Endothelial cell of hepatic sinusoid (primary cell): Measurements from ENCODE around the gene OR6C2.
"Not testable (repeated sequence)": the region's sequence is repeated elsewhere in the genome, so short reads cannot be mapped to it uniquely, and the experiment has no call there.

Experiments used
- in situ Hi-C: cut with HindIII; loops from 2 replicates; pipeline ENCODE4 v1.10.0; 2017; ENCODE audit warnings: low sequenced_read_pairs

The OR6C2 gene

DNA sequence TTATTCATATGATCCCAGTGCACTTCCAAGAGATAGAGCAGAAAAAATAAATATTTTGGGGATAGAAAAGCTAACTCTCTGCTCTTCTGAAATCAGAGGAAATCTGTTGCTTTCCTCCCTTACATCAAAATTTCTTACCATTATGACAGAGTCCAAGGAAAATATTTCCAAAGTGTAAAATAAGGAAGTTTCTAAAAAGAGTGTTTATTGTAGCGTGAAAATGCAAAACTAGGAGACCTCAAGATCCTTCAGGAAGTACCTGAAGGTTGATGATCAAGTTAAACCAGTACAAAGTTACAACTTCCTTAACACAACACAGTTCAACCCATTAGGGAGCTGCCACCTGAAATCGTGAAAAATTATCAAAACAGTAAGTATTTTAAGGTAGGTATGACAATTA is at the start of gene OR6C2:
OR6C2 (plus strand) TSS at position 301 of the 400 bp plus-strand sequence. CDS start 8,138 bp downstream, outside the sequence.
- in situ Hi-C loops, result no loop called here

DNA sequence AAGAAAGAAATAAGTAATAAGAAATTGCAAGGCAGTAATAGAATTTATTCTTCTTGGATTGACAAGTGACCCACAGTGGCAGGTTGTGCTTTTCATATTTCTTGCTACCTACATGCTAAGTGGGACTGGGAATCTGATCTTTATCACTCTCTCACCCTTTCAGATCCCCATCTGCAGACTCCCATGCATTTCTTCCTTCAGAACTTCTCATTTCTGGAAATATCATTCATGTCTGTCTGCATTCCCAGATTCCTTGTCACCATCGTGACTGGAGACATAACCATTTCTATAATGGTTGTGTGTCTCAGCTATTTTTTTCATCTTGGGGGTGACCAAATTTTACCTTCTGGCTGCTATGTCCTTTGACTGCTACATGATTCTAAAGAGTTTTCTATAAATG is 47.5 kb upstream of the OR6C2 start:
- in situ Hi-C loops, result no loop called here

DNA sequence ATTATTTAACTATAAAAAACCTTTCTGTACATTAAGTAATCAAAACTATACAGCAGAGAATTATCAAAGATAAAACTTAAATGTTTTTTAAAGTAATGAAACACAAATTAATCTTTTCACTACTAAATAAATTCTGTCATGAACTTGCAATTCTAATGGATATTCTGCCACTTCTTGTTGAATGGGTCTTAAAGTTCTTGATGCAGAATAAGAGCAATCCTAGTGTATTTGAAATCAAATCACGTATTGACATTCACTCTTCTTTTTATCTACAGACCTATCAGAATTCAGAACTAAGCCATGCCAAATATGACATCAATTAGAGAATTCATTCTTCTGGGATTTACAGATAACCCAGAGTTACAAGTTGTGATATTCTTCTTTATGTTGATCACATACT is 43.6 kb upstream of the OR6C2 start, which contains the start of gene OR6C65:
OR6C65 (plus strand) TSS at position 301 of the 400 bp plus-strand sequence; CDS start at position 301, 0 bp downstream.
- in situ Hi-C loops, result no loop called here

DNA sequence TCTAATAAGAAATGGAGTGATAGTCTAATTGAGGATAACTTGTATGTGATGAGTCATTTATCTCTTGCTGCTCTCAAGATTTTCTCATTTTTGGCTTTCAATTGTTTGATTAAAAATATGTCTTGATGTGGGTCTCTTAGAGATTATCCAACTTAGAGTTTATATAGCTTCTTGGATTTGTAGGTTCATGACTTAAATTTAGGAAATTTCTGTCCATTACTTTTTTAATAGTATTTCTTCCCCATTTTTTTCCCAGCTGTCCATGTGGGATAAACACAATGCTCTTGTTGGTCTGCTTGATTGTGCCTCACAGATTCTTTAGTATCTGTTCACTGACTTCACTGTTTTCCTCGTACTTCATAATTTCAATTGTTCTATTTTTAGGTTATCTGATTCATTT is 36.0 kb upstream of the OR6C2 start:
- in situ Hi-C loops, result no loop called here

DNA sequence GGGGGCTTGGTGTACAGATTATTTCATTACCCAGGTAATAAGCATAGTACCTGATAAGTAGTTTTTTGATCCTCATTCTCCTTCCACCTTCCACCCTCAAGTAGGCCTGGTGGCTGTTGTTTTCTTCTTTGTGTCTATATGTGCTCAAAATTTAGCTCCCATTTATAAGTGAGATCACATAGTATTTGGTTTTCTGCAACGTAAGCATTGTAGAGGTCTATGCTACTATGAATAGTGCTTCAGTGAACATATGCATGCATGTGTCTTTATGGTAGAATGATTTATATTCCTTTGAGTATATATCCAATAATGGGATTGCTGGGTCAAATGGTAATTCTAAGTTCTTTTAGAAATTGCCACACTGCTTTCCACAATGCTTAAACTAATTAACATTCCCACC is 34.7 kb upstream of the OR6C2 start:
- in situ Hi-C loops, result not testable (repeated sequence)

DNA sequence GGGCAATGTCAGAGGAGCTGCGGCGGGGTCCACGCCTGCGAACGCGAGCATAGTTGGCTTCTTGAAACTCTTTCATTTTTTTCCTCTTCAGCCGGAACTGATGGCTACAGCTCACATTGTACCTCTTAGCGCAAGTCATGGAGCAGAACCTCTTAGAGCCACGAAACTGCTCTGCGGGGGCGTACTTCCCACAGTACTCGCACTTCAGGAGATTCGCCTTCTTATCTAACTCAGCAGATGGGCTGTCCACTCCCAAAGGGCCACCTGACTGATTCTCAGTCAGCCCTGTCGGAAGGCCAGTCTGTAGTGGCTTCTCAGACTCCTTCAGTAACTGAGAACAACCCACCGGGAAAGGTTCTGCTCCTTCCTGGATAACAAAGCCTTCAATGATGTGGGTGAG is 31.7 kb upstream of the OR6C2 start:
- in situ Hi-C loops, result not testable (repeated sequence)

DNA sequence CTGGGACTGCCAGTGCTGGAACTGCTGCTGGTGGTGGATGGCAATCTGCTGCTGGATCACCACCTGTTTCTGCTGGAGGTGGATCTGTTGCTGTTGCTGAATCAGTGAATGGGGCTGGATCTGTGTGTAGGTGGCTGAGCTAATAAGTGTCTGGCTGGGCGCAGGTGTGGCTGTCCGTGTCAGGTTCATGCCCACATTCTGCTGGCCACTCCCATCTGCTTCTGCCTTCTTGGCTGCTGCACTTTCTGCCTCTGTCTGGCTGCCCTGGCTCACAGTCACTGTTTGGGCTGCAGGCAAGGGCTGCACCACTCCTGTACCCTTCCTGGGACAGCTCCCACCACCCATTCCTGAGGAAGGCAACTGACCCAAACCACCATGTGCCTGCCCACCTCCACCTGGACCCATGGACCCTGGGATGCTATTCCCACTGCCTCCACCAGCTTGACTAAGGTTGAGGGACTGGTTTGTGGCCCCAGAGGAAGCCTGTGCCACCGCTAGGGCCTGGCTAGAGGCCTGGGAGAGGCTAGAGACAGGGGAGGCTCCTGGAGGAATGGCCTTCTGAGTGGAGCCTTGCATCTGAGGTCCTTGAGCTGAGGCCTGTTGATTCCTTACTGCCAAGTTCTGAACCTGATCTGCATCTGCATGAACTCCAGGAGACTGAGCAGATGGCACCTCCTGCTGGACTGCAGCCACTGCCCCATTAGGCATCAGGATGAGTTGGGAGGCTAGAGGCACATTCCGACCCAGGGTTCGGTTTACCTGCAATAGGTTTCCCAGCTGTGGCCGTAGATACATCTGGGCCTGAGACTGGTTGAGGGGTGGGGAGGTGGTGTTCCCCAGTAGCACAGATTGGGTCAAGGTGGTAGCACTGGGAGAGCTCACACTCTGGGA is 30.1 kb upstream of the OR6C2 start:
- in situ Hi-C loops, result not testable (repeated sequence)

DNA sequence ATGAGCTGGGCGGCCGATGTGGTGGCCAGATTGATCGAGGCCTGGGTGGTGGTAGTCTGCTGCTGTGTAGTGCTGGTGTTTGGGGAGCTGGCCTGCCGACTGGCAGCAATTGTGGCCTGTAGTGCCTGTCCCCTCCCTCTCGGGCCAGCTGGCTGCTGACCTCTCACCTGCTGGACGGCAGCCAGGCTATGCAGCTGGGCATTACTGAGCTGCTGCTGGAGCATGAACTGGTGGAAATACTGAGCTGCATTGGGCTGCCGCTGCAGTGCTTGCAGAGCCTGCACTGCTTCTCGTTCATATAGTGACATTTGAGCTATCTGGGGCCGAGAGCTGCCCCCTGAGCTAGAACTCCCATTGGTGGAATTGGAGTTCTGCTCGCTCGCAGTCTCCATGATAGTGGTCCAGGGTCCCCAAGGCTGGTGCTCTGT is 29.5 kb upstream of the OR6C2 start:
- in situ Hi-C loops, result not testable (repeated sequence)

DNA sequence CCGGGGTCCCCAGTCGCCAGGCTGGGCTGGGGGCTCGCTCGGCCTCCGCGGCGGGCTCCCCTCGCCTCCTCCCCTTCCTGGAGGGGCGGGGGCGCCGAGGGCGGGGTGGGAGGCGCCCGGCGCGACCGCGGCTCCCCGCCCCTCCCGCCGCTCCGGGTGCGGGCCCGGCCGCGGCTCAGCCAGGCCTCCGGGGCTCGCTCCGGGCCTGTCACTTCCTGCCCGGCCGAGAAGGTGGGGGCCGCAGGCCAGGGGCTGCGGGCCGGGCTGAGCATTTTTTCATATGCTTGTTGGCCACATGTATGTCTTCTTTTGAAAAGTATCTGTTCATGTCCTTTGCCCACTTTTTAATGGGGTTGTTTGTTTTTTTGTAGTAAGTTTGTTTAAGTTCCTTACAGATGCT is 29.0 kb upstream of the OR6C2 start:
- in situ Hi-C loops, result not testable (repeated sequence)

DNA sequence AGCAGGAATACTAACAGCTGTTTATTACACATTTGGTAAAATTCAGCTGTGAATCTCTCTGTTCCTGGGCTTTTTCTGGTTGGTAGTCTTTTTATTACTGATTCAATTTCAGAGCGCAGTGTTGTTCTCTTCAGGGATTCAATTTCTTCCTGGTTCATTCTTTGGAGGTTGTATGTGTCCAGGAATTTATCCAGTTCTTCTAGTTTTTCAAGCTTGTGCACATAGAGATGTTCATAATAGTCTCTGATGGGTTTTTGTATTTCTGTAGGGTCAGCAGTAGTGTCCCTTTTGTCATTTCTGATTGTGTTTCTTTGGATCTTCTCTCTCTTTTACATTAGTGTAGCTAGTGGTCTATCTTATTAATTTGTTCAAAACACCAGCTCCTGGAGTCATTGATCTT is 26.9 kb upstream of the OR6C2 start:
- in situ Hi-C loops, result no loop called here

DNA sequence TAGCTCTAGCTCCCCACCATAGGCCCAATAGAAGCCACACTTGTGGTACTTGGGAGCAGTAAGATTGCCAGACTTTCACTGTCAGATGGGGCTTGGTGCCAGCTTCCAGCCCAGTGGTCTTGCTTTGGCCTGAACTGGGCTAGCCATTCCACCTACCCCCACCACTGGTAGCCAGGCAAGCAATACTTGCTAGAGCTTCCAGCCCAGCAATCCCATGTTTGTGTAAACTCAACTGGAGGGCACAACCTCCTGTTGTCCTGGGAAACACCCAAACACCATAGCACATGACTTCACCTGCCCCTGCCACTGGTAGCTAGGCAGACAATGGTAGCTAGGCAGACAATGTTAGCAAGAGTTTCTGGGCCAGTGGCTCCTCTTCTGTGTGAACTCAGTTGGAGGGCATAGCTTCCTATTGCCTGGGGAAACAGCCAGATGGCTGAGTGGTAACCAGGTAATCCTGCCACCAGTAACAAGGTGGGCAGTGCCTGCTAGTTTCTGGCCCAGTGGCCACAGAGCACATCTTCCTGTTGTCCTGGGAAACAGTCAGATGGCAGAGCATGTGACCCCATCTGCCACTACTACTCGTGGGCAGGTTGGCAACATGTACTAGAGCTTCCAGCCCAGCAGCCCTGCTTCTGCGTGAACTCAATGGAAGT is 23.4 kb upstream of the OR6C2 start:
- in situ Hi-C loops, result no loop called here

DNA sequence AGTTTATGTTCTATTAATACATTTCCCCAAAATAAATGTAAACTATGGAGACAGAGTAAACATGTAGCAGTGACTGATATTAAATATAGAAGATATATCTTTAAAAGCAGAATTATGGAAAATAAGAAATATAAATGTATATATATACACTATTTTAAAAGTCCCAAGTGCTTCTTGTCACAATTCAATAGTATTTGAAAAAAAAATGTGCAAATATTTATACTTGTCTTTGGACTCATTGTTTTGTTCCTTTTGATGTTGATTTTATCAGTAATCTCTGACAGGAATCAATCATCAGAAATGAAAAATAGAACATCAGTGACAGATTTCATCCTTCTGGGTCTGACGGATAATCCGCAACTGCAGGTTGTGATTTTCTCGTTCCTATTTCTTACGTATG is 17.9 kb upstream of the OR6C2 start, which contains the start of gene OR6C76:
OR6C76 (plus strand) TSS at position 301 of the 400 bp plus-strand sequence; CDS start at position 301, 0 bp downstream.
- in situ Hi-C loops, result no loop called here

DNA sequence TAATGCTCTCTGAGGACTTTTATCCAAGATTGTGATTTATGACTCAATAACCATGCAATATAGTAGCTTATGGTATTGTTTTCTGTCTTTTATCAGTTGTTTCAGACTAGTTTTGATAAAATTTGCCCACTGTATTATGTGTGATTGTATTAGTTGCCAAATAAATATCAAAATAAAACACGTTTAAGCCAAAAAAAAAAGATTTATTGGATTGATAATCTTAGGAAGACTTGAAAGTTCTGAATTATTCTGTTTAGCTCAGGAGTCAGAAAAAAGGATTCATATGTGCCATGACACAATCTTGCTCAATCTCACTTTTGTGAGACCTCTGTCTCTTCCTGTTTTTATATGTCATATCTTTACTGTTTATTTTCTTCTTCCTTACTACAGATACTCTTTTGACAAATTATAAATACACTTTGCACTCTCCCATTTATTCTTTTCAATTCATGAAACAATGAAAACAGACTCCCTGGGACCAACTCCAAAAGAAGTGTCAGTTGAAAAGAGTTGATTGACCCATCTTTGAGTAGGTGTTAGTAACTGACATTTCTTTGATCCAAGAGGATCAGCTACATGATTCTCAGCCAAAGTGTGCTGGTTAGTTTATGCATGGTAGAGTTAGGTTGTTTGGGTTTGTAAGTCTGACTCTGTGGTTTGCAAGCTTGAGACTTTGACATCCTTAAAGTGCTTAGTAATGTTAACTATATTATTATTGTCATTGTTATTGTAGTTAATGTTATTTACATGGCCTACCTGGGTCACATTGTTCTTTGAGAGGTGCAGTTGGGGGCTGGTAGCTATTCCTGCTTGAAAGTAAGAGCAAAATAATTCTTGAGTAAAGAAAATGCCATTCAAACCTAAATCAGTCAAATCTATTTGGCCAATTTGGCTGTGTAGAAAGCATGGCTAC is 15.3 kb upstream of the OR6C2 start:
- in situ Hi-C loops, result no loop called here

DNA sequence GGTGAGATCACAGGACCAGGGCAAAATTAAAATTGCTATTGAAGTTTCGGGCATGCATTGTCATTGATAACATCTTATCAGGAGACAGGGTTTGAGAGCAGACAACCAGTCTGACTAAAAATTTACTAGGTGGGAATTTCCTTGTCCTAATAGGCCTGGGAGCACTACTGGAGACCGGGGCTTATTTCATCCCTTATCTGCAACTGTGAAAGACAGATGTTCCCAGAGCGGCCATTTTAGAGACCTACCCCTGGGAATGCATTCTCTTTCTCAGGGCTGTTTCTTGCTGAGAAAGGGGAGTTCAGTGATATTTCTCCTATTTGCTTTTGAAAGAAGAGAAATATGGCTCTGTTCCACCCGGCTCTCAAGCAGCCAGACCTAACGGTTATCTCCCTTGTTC is 2.6 kb upstream of the OR6C2 start:
- in situ Hi-C loops, result not testable (repeated sequence)

DNA sequence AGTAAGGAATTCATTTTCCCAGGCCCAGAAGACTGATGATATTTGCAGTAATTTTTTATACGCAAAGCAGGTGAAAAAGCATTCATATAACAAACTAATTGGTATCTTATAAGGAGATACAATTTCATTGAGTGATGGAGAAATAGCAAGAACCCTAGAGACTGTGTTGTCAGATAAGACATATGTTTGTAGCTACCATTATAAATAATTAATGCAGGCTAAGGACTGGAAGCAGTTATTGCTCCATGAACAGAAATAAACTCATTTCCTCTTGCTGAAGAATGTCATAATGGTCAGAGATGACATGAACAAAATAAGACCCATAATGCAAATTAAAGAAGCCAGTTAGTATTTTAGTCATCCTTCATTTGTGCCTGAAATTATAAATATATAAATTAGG is 1.5 kb downstream of the OR6C2 start:
- in situ Hi-C loops, result no loop called here

DNA sequence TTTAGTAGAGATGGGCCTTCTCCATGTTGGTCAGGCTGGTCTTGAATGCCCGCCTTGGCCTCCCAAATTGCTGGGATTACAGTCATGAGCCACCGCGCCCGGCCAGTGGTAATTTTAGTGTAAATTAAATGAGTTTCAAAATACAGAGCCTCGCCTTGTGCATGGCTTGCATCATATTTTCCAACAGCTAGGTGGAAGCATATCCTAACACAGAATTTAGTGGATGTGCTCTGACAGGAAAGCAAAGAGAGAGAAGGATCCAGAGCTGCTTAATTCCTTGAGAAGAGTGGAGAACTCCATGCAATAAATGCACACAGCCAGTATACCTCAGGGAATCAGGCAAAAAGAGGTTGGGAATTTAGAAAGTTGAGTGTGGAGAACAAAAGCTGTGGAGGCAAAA is 2.5 kb downstream of the OR6C2 start:
- in situ Hi-C loops, result no loop called here

DNA sequence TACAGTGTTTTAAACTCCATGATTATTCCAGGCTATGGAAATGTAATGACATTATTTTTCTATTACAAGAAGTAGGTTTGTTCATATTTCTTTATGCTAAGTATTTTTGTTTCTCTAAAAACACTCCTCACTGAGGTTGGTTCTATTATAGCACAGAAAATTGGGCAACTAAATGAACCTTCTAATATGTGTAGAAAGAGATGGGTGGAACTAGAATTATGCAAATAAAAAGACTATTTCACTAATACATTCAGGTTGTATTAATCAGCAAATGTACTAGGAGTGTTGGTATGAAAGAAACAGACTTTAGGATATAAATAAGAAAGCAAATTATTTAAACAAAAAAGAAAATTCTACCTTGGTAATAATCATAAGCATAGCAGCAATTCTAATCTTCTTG is 4.9 kb downstream of the OR6C2 start:
- in situ Hi-C loops, result no loop called here

DNA sequence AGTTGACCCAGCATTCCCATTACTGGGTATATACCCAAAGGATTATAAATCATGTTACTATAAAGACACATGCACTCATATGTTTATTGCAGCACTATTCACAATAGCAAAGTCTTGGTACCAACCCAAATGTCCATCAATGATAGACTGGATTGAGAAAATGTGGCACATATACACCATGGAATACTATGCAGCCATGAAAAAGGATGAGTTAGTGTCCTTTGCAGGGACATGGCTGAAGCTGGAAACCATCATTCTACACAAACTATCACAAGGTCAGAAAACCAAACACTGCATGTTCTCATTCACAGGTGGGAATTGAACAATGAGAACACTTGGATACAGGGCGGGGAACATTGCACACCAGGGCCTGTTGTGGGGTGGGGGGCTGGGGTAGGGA is 21.1 kb downstream of the OR6C2 start:
- in situ Hi-C loops, result not testable (repeated sequence)

DNA sequence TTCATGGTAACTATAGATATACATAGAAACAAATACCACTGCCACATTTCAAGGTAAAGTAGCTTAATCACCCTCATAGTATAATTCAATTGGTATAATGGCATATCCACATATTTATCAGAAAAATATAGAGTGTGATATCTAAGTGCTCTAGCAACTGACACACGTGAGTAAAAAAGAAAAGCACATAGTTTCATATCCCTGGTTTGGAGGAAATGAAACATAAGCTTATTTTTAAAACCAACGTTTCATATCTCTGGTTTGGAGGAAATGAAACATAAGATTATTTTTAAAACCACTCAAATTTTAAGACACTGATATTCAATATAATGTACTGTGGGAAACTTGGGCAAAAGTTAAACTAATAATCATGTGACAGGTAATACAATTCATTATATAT is 24.0 kb downstream of the OR6C2 start:
- in situ Hi-C loops, result no loop called here

DNA sequence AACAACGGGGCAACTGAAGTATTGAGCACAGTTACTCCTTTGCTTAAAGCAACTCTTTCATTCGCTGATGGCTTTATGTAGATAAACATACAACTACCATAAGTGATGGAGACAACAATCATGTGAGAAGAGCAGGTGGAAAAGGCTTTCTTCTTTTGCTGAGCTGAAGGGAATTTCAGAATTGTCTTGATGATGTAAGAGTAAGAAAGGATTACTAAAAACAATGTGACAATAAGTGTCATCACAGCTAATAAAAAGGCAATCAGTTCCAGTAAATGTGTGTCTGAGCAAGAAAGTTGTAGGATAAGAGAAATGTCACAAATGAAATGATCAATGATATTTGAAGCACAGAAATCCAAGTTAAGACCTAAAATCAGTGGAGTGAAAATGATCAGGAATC is 25.4 kb downstream of the OR6C2 start:
- in situ Hi-C loops, result no loop called here
